DND-41 (cell line): ENCODE data around the gene POLE4.

Source experiments
- EZH2 ChIP-seq: IDR thresholded peaks from 3 replicates; pipeline ENCODE4 v1.6.1; 2012; ENCODE audit warnings: borderline replicate concordance, low read depth, mild to moderate bottlenecking, moderate library complexity, low read length, inconsistent platforms; ENCODE audit not compliant: severe bottlenecking
- TF ChIP-seq, protein P1 (sequence below): IDR thresholded peaks from 2 replicates; pipeline ENCODE4 v1.5.1; 2012; ENCODE audit warnings: borderline replicate concordance, low read length, moderate library complexity, mild to moderate bottlenecking; ENCODE audit not compliant: poor library complexity, severe bottlenecking; ENCODE audit errors: extremely low read depth

- TF ChIP-seq, protein P1, sequence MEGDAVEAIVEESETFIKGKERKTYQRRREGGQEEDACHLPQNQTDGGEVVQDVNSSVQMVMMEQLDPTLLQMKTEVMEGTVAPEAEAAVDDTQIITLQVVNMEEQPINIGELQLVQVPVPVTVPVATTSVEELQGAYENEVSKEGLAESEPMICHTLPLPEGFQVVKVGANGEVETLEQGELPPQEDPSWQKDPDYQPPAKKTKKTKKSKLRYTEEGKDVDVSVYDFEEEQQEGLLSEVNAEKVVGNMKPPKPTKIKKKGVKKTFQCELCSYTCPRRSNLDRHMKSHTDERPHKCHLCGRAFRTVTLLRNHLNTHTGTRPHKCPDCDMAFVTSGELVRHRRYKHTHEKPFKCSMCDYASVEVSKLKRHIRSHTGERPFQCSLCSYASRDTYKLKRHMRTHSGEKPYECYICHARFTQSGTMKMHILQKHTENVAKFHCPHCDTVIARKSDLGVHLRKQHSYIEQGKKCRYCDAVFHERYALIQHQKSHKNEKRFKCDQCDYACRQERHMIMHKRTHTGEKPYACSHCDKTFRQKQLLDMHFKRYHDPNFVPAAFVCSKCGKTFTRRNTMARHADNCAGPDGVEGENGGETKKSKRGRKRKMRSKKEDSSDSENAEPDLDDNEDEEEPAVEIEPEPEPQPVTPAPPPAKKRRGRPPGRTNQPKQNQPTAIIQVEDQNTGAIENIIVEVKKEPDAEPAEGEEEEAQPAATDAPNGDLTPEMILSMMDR: no peak
- no peak for TF ChIP-seq EZH2
Measured at GRCh38 chr2:74935975-74936391, 22.5 kb upstream of the POLE4 start.
